Epithelial cell of proximal tubule (primary cell): ENCODE data around the gene SYNE3. TPM values are rescaled to one million over a fixed set of nuclear protein-coding genes. Genes with fewer than 3 reads are reported as not detected.

Source experiments
- DNase-seq: peaks from one replicate; pipeline ENCODE4 v3.0.0-alpha.2; 2011; ENCODE audit warnings: low read depth
- H3K4me3 ChIP-seq: 2 replicates; pipeline ENCODE4 v1.5.1; 2011; ENCODE audit warnings: low read depth, mild to moderate bottlenecking, low read length
- total RNA-seq: library from RNA; depleted of rRNA; stranded (reverse); fragments of >200 nt; gene quantifications from 2 replicates; pipeline ENCODE4 v1.2.3, GENCODE V29; 2015
- TF ChIP-seq, protein P1 (sequence below): conservative IDR thresholded peaks from 2 replicates; pipeline ENCODE4 v1.5.1; 2012; ENCODE audit warnings: low read depth, mild to moderate bottlenecking, low read length

The SYNE3 gene
- total RNA-seq, 1 donor from 2014 or later, result not detected

DNA sequence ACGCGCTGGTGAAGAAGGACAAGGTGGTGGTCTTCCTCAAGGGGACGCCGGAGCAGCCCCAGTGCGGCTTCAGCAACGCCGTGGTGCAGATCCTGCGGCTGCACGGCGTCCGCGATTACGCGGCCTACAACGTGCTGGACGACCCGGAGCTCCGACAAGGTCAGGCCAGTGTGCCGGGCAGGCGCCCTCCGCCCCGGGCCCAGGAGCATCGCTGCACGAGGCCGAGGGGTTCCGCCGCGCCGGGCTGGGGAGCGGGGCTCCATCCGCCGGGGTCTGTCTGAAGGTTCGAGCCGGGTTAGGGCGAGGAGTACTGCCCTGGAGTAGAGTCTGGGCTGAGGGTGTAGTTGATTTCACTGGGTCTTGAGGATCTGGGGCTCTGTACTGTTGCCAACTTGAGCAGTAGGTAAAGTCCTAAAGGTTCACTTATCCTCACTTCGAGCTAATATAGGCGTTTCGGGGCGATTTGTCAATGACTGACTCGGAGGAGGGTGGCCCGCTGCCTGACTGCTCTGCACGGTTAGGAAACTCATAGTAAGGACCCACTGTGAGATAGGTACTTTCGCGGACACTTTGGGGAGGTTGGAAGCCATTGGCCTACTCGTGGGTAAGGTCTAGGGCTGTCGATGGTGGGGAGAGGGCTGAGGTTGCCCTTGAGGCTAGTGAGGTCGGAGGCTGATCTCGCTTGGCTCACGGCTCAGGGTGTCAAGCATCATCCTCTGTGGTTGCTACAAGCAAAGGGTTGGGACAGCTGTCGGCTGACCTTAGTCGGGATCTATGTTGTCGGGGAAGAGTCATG lies 19.0 kb upstream of the SYNE3 start:
- no peak for DNase-seq

DNA sequence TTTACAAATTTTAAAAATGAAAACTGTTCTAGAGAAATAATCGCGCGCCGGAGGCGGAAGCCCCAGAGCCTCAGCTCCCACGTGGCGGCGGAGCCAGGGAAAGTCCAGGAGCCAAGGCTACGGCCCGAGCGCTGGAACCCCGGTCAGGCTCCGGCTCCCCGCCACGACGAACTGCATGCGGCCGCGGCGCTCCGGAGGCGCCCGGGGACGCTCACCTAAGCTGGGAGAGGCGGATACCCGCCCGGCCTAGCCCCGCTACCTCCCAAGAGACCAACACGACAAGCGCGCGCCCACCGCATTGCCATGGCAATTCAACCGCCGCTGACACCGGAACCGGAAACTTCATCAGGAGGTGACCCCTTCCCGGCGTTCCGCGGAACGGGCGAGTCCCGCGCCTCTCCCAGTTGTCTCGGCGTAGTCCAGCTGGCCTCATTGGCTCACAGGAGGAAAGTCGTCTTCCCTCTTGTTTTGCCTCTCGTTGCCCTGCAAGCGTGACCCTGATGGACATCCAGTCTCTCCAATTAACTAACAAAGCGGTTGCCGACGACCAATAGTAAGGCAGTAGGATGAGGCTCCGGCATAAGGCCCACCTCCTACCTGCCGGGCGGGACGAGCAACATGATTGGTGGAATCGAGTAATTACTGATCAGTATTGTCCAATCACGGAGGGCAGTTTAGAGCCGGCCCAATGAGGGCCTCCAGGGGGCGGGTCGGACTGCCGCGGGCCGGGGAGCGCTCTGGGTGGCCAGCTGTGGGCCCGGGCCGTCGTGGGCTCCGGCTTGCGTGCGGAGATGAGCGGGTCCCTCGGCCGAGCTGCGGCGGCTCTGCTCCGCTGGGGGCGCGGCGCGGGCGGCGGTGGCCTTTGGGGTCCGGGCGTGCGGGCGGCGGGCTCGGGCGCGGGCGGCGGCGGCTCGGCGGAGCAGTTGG lies 18.1 kb upstream of the SYNE3 start, which contains the start of gene GLRX5:
TSS of gene GLRX5 (plus strand) at position 752 of the 927 bp plus-strand sequence. CDS start at position 792, 40 bp downstream.
- DNase-seq, result peak; percentile 99
- TF ChIP-seq, protein P1, sequence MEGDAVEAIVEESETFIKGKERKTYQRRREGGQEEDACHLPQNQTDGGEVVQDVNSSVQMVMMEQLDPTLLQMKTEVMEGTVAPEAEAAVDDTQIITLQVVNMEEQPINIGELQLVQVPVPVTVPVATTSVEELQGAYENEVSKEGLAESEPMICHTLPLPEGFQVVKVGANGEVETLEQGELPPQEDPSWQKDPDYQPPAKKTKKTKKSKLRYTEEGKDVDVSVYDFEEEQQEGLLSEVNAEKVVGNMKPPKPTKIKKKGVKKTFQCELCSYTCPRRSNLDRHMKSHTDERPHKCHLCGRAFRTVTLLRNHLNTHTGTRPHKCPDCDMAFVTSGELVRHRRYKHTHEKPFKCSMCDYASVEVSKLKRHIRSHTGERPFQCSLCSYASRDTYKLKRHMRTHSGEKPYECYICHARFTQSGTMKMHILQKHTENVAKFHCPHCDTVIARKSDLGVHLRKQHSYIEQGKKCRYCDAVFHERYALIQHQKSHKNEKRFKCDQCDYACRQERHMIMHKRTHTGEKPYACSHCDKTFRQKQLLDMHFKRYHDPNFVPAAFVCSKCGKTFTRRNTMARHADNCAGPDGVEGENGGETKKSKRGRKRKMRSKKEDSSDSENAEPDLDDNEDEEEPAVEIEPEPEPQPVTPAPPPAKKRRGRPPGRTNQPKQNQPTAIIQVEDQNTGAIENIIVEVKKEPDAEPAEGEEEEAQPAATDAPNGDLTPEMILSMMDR, result no peak
- peak within 1 kb of the TSS; percentile 86 for H3K4me3 ChIP-seq

More for the DNA sequence above, 19.0 kb upstream of the SYNE3 start:
- H3K4me3 ChIP-seq, result peak overlapping the region; percentile 73
- TF ChIP-seq, protein P1, result no peak

GRCh38 chr14:95533822-95534221 lies 17.4 kb upstream of the SYNE3 start:
- peak overlapping the region; percentile 86 for H3K4me3 ChIP-seq
- TF ChIP-seq, protein P1, result no peak
- no peak for DNase-seq

DNA sequence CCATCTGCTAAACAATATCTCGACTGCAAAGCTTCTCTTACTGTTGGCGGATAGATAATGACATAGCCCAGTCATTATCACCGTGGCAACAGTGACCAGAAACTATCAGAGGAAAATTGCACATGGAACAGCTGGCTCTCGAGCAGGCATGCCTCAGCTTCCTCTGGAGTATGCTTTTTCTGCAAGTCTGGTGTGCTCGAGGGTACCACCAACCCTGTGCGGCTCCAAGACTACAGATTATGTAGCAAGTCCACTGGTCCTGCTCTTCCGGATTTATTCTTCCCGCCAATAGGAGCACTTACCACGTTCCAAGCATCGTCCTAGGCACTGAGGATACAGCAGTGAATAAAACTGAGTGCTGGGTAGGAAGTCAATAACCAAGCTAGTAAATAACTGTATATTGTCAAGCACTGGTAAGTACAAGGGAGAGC lies 17.0 kb upstream of the SYNE3 start:
- TF ChIP-seq, protein P1, result no peak
- no peak for DNase-seq
- H3K4me3 ChIP-seq, result peak overlapping the region; percentile 86

DNA sequence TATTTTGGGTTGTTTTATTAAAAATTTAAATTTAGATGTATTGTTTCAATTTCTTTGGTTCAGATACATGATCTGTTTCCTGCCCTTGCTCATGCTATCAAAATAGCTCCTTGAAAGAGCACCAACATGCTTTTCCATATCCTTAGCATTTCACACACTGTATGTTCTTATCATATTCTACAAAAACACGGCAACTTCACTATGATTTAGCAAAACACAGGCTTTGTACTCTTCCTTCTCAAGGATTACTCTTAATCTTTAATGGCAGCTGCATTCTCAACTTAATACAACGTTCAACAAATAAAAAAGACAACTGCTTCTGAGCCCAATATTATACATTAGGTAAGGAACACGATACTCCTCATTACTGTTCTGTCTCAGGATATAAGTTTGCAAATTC lies 15.5 kb upstream of the SYNE3 start:
- peak overlapping the region; percentile 86 for H3K4me3 ChIP-seq
- TF ChIP-seq, protein P1, result no peak
- no peak for DNase-seq

DNA sequence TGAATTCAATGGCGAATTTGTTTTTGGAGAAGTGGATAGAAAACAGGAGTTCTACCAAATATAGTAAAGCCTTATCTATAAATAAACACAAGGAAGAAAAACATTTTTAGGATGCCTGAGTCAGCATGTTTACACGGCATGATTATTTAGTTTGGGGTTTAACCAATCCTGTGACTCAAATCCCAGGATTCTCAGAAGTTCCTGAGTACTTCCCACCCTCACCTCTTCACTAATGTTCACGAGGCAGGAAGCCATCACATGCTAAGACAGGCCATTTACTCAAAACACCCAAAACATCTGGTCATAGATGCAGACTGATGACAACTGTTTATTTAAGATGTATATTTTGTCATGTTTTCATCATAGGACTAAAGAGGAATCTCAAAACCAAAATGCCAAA lies 15.0 kb upstream of the SYNE3 start:
- no peak for DNase-seq
- TF ChIP-seq, protein P1, result no peak
- no peak overlapping the region for H3K4me3 ChIP-seq
